ENCODE measurements around the gene ENAM. TPM values are rescaled to one million over a fixed set of nuclear protein-coding genes. Genes with fewer than 3 reads are reported as not detected.

Gene ENAM
- total RNA-seq, 2 donors from 2014 or later, result 0.09 to 2.1 TPM

- WGBS, result 43% methylated on average over 9 of the region's 9 CpGs
- Histone ChIP-seq H3K36me3 (no peaks in the 10 kb centered on the region), H3K4me3 (no peak overlapping the region), H3K4me1 (replicated peaks) (no peaks in the 10 kb centered on the region), H3K9me3 (no peaks in the 10 kb centered on the region), H3K27ac (no peak overlapping the region), H3K27me3 (replicated peaks; ENCODE audit: insufficient read depth) (no peaks in the 10 kb centered on the region)
- DNase-seq (ENCODE audit: low spot score), result no peak
- TF ChIP-seq CTCF (IDR thresholded peaks at IDR 0.05) (no peak), POLR2AphosphoS5 (IDR thresholded peaks at IDR 0.05) (no peak), POLR2A (IDR thresholded peaks at IDR 0.05) (no peak)
- intact Hi-C loops (cut with DNase I), result no loop called here
Measured at GRCh38 chr4:70613306-70614183, 15.0 kb upstream of the ENAM start.

- WGBS, result 79% methylated on average over 3 of the region's 3 CpGs
- Histone ChIP-seq H3K4me3 (no peak overlapping the region), H3K27ac (no peak overlapping the region), H3K9me3 (no peaks in the 10 kb centered on the region), H3K4me1 (replicated peaks) (no peaks in the 10 kb centered on the region), H3K36me3 (no peaks in the 10 kb centered on the region), H3K27me3 (replicated peaks; ENCODE audit: insufficient read depth) (no peaks in the 10 kb centered on the region)
- no peak for DNase-seq (ENCODE audit: low spot score)
- no peak for TF ChIP-seq POLR2AphosphoS5 (IDR thresholded peaks at IDR 0.05)
- intact Hi-C loops (cut with DNase I), result no loop called here
Measured at GRCh38 chr4:70614184-70614555, 14.4 kb upstream of the ENAM start.

GRCh38 chr4:70619288-70619687 is 9.3 kb upstream of the ENAM start:
- Histone ChIP-seq H3K27ac (no peak overlapping the region), H3K4me1 (replicated peaks) (no peaks in the 10 kb centered on the region), H3K27me3 (replicated peaks; ENCODE audit: insufficient read depth) (no peaks in the 10 kb centered on the region), H3K4me3 (no peak overlapping the region), H3K9me3 (no peaks in the 10 kb centered on the region), H3K36me3 (no peaks in the 10 kb centered on the region)
- TF ChIP-seq POLR2AphosphoS5 (IDR thresholded peaks at IDR 0.05) (no peak), POLR2A (IDR thresholded peaks at IDR 0.05) (no peak), CTCF (IDR thresholded peaks at IDR 0.05) (no peak)
- no peak for DNase-seq (ENCODE audit: low spot score)
- 91% methylated on average over 4 of the region's 4 CpGs for WGBS
- intact Hi-C loops (cut with DNase I), result no loop called here

GRCh38 chr4:70619778-70620177 is 8.8 kb upstream of the ENAM start:
- WGBS, result 94% methylated on average over 2 of the region's 2 CpGs
- intact Hi-C loops (cut with DNase I), result no loop called here
- H3K9me3 ChIP-seq, result no peaks in the 10 kb centered on the region
- no peak overlapping the region for H3K27ac ChIP-seq
- H3K4me3 ChIP-seq, result no peak overlapping the region
- no peaks in the 10 kb centered on the region for H3K36me3 ChIP-seq
- no peak for DNase-seq (ENCODE audit: low spot score)
- no peaks in the 10 kb centered on the region for H3K27me3 ChIP-seq (replicated peaks; ENCODE audit: insufficient read depth)
- TF ChIP-seq POLR2A (IDR thresholded peaks at IDR 0.05), result no peak
- no peaks in the 10 kb centered on the region for H3K4me1 ChIP-seq (replicated peaks)

GRCh38 chr4:70623323-70623722 is 5.2 kb upstream of the ENAM start:
- Histone ChIP-seq H3K4me1 (replicated peaks) (no peaks in the 10 kb centered on the region), H3K27ac (no peak overlapping the region), H3K27me3 (replicated peaks; ENCODE audit: insufficient read depth) (no peaks in the 10 kb centered on the region), H3K9me3 (no peaks in the 10 kb centered on the region), H3K36me3 (no peaks in the 10 kb centered on the region), H3K4me3 (no peak overlapping the region)
- DNase-seq (ENCODE audit: low spot score), result no peak
- 96% methylated on average over 3 of the region's 3 CpGs for WGBS
- intact Hi-C loops (cut with DNase I), result no loop called here
- TF ChIP-seq POLR2A (IDR thresholded peaks at IDR 0.05) (no peak), POLR2AphosphoS5 (IDR thresholded peaks at IDR 0.05) (no peak), CTCF (IDR thresholded peaks at IDR 0.05) (no peak)

GRCh38 chr4:70624226-70624793 is 4.2 kb upstream of the ENAM start:
- H3K4me1 ChIP-seq (replicated peaks), result no peaks in the 10 kb centered on the region
- no peak overlapping the region for H3K27ac ChIP-seq
- H3K9me3 ChIP-seq, result no peaks in the 10 kb centered on the region
- no peak for DNase-seq (ENCODE audit: low spot score)
- intact Hi-C loops (cut with DNase I), result no loop called here
- 59% methylated on average over 1 of the region's 1 CpG for WGBS
- TF ChIP-seq POLR2A (IDR thresholded peaks at IDR 0.05) (no peak), POLR2AphosphoS5 (IDR thresholded peaks at IDR 0.05) (no peak), CTCF (IDR thresholded peaks at IDR 0.05) (no peak)
- no peaks in the 10 kb centered on the region for H3K27me3 ChIP-seq (replicated peaks; ENCODE audit: insufficient read depth)
- H3K36me3 ChIP-seq, result no peaks in the 10 kb centered on the region
- H3K4me3 ChIP-seq, result no peak overlapping the region

Measured in prostate gland (tissue), 2 donors.